Loucy (cell line): ENCODE measurements around the gene UFC1.

Experiments
- H2AFZ ChIP-seq: fragments of 200-600 bp; sonication (generic); 2 replicates; pipeline ENCODE4 v1.6.0; 2016; ENCODE audit warnings: antibody characterized with exemption, mild to moderate bottlenecking, low read length, moderate library complexity
- H3F3A ChIP-seq: fragments of 200-600 bp; 2 replicates; pipeline ENCODE4 v1.6.0; 2016; ENCODE audit warnings: antibody characterized with exemption, low read depth, mild to moderate bottlenecking
- H3K27me3 ChIP-seq: fragments of 200-600 bp; sonication (generic); 2 replicates; pipeline ENCODE4 v1.6.1; 2014; ENCODE audit warnings: low read length, mild to moderate bottlenecking; ENCODE audit not compliant: insufficient read depth, poor library complexity, severe bottlenecking
- H3K36me3 ChIP-seq: fragments of 200-600 bp; sonication (generic); 2 replicates; pipeline ENCODE4 v1.6.1; 2016; ENCODE audit warnings: low read length; ENCODE audit not compliant: insufficient read depth
- H3K4me1 ChIP-seq: fragments of 200-600 bp; sonication (generic); 2 replicates; pipeline ENCODE4 v1.5.1; 2014; ENCODE audit warnings: low read length, mild to moderate bottlenecking; ENCODE audit not compliant: insufficient read depth, poor library complexity, severe bottlenecking
- H3K4me2 ChIP-seq: fragments of 200-600 bp; sonication (generic); 2 replicates; pipeline ENCODE4 v1.6.0; 2014; ENCODE audit warnings: antibody characterized with exemption, low read length, low read depth, mild to moderate bottlenecking; ENCODE audit not compliant: poor library complexity, severe bottlenecking
- H3K4me3 ChIP-seq: fragments of 200-600 bp; sonication (generic); 2 replicates; pipeline ENCODE4 v1.5.1; 2014; ENCODE audit warnings: low read length, mild to moderate bottlenecking, mixed read lengths; ENCODE audit not compliant: poor library complexity, severe bottlenecking
- H3K79me2 ChIP-seq: fragments of 200-600 bp; sonication (generic); 2 replicates; pipeline ENCODE4 v1.6.1; 2014; ENCODE audit warnings: low read length; ENCODE audit not compliant: insufficient read depth
- H3K9ac ChIP-seq: fragments of 200-600 bp; sonication (generic); 2 replicates; pipeline ENCODE4 v1.6.0; 2014; ENCODE audit warnings: mild to moderate bottlenecking, low read depth, low read length, moderate library complexity; ENCODE audit not compliant: poor library complexity, severe bottlenecking
- H3K9me2 ChIP-seq: fragments of 200-600 bp; sonication (generic); replicated peaks from 2 replicates; pipeline ENCODE4 v1.6.1; 2016; ENCODE audit warnings: low read depth, low read length, mixed read lengths
- H3K9me3 ChIP-seq: fragments of 200-600 bp; sonication (generic); 2 replicates; pipeline ENCODE4 v1.6.1; 2014; ENCODE audit warnings: mild to moderate bottlenecking, antibody characterized with exemption, low read length, low read depth; ENCODE audit not compliant: insufficient read depth
- H4K20me1 ChIP-seq: fragments of 200-600 bp; sonication (generic); 2 replicates; pipeline ENCODE4 v1.6.0; 2014; ENCODE audit warnings: antibody characterized with exemption, low read length, mild to moderate bottlenecking; ENCODE audit not compliant: insufficient read depth, poor library complexity, severe bottlenecking
- EZH2phosphoT487 ChIP-seq: fragments of 200-600 bp; IDR thresholded peaks from 2 replicates; pipeline ENCODE4 v1.6.1; 2018; ENCODE audit warnings: antibody characterized with exemption, mild to moderate bottlenecking, moderate library complexity, borderline replicate concordance
- TF ChIP-seq, protein P1 (sequence below): fragments of 200-600 bp; sonication (generic); conservative IDR thresholded peaks from 2 replicates; pipeline ENCODE4 v1.5.1; 2014; ENCODE audit warnings: mild to moderate bottlenecking, antibody characterized with exemption, low read length

UFC1 gene

DNA sequence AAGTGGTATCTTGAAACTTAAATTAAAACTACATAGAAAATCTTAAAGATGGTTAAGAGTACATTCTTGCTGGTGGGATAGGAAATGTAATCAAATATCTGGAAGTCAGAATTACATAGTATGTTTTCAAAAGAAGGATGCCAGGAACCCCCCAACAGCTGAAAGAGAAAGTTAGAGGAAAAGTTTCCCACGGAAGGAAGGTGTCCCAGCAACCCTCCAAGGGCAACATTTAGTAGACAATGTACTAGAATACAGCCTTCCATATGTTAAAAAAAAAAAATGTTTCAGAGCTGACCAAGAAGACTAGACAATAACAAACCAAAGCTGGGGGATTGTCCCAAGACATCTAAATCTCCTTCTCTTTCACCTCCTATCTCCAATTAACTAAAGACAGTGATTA lies 23.5 kb upstream of the UFC1 start:
- H3K9ac ChIP-seq = peak overlapping the region; percentile 88
- no peaks in the 10 kb centered on the region for H3F3A ChIP-seq
- no peaks in the 10 kb centered on the region for H3K9me3 ChIP-seq
- H3K27me3 ChIP-seq = no peaks in the 10 kb centered on the region
- peaks cover 78% of the 10 kb centered on the region for H3K79me2 ChIP-seq
- no peak overlapping the region for H2AFZ ChIP-seq
- peak overlapping the region; percentile 95 for H3K4me2 ChIP-seq
- peaks cover 63% of the 10 kb centered on the region for H3K4me1 ChIP-seq
- TF ChIP-seq EZH2phosphoT487 = no peak
- H3K36me3 ChIP-seq = peaks cover 18% of the 10 kb centered on the region; the same call in 1 of the 2 replicates
- H4K20me1 ChIP-seq = peaks cover 10% of the 10 kb centered on the region
- no peaks in the 10 kb centered on the region for H3K9me2 ChIP-seq
- peak overlapping the region; percentile 95 for H3K4me3 ChIP-seq

DNA sequence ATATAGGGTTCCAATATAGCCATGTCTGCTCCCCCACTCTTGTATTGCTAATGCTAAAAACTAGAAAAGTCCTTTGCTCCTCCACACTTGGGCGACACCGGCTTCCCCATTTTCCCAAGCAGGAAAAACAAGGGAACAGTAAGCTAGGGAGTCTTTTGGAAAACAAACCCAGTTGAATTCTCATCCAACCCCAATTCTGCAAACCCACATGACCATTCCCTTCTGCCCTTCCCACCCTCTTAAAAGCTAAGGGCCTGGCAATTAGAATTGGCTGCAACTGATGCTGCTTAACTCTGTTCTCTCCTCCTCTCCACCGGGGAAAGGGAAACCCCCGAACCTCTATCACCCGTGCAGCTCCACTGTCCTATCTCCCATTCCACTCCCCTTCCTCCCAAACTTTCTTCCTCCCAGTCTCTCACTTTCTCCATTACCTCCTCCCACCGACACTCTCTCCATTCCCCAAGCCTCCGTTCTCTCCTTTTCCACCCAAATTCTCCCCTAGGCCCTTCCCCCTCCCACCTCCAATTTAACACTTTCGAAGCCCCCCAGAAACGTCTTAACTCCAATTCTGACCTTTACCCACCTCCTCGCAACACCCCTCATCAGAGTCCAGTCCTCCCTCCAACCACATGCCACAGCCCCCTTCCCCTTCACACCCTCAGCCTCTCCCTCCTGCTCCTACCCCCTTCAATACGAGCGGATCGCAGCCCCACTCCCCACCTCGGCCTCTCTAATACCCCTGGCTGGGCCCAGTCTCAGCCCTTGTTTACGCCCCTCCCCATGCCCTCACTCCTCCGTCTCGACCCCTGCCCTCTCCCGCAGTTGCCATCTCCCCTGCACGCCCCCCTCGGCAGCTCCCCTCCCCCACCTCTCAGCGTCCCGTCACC lies 22.0 kb upstream of the UFC1 start:
- Histone ChIP-seq H4K20me1 (peaks cover 10% of the 10 kb centered on the region), H3K36me3 (peaks cover 17% of the 10 kb centered on the region; the same call in 1 of the 2 replicates), H3K4me2 (peak overlapping the region; percentile 95), H3K9me3 (no peaks in the 10 kb centered on the region), H3K79me2 (peaks cover 76% of the 10 kb centered on the region), H3F3A (0 out of 2 replicates have a peak, but pooled peaks cover 3% of the 10 kb centered on the region), H3K4me1 (peaks cover 60% of the 10 kb centered on the region), H3K27me3 (no peaks in the 10 kb centered on the region), H3K9ac (peak overlapping the region; percentile 88), H3K9me2 (no peaks in the 10 kb centered on the region), H2AFZ (peak overlapping the region; percentile 91), H3K4me3 (peak overlapping the region; percentile 95)
- TF ChIP-seq EZH2phosphoT487 = no peak
- TF ChIP-seq, protein P1, sequence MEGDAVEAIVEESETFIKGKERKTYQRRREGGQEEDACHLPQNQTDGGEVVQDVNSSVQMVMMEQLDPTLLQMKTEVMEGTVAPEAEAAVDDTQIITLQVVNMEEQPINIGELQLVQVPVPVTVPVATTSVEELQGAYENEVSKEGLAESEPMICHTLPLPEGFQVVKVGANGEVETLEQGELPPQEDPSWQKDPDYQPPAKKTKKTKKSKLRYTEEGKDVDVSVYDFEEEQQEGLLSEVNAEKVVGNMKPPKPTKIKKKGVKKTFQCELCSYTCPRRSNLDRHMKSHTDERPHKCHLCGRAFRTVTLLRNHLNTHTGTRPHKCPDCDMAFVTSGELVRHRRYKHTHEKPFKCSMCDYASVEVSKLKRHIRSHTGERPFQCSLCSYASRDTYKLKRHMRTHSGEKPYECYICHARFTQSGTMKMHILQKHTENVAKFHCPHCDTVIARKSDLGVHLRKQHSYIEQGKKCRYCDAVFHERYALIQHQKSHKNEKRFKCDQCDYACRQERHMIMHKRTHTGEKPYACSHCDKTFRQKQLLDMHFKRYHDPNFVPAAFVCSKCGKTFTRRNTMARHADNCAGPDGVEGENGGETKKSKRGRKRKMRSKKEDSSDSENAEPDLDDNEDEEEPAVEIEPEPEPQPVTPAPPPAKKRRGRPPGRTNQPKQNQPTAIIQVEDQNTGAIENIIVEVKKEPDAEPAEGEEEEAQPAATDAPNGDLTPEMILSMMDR = no peak

DNA sequence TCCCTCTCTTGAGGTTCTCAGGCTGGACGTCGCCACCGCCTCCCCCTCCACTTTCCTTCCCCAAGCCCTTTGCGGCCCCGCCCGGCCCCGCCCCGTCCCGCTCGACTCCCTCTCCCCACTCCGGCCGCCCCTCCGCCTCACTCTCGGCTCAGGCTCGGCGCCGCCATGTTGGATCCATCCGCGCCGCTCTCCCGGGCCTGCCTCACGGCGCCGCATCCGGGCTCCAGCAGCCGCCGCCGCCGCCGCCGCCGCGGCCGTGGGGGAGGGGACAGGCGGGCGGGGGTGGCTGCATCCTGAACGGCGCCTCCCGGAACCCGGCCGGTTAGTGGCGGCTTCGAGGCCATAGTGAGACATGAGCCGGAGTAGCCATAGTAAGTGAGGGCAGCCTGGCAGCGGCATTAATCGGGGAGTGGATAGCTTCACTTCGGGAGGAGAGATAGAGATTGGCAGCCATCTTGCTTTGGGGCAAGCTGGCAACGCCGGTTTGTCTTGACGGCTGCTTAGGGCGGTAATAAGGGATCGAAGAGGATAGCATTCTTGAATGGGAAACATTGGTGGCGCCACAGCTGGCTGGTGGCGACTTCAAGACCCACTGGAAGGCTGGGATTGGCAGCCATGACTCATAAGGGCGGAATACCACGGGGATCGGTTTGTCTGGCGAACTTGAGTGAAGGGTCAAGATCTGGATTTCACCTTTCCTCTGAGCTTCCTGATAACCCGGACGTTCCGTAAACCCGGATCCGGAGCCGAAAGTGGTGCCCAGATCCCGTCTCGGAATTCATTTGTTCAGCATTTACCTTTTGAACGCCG lies 21.2 kb upstream of the UFC1 start, which contains the start of gene DEDD:
Gene DEDD, minus strand, starts transcription at position 258 of the 810 bp plus-strand sequence. CDS start 8,205 bp downstream, outside the sequence.
- peaks cover 10% of the 10 kb centered on the region for H4K20me1 ChIP-seq
- peaks cover 68% of the 10 kb centered on the region for H3K79me2 ChIP-seq
- peak within 1 kb of the TSS; percentile 95 for H3K4me3 ChIP-seq
- H3K27me3 ChIP-seq = no peaks in the 10 kb centered on the region
- H3K9me2 ChIP-seq = no peaks in the 10 kb centered on the region
- H3K4me1 ChIP-seq = peaks cover 51% of the 10 kb centered on the region
- peak within 1 kb of the TSS; percentile 91 for H2AFZ ChIP-seq
- no peaks in the 10 kb centered on the region for H3K9me3 ChIP-seq
- H3K9ac ChIP-seq = peak within 1 kb of the TSS; percentile 88
- H3K4me2 ChIP-seq = peak within 1 kb of the TSS; percentile 95
- TF ChIP-seq, protein P1 = peak; percentile 34
- TF ChIP-seq EZH2phosphoT487 = no peak
- H3K36me3 ChIP-seq = peaks cover 14% of the 10 kb centered on the region; the same call in 1 of the 2 replicates
- H3F3A ChIP-seq = 0 out of 2 replicates have a peak, but pooled peaks cover 3% of the 10 kb centered on the region
